Smooth muscle cell (in vitro differentiated cells): ENCODE measurements around the gene RPE65. TPM values are rescaled to one million over a fixed set of nuclear protein-coding genes. Genes with fewer than 3 reads are reported as not detected.

Experiments
- DNase-seq: peaks from one replicate; lab custom pipeline; 2025; ENCODE audit not compliant: unreplicated experiment; lab: John Stamatoyannopoulos, UW
- H2AFZ ChIP-seq: fragments of 200-600 bp; sonication (generic); 2 replicates; pipeline ENCODE4 v1.6.0; 2016; ENCODE audit warnings: antibody characterized with exemption, low read depth, mild to moderate bottlenecking
- H3F3A ChIP-seq: fragments of 200-600 bp; sonication (generic); 2 replicates; pipeline ENCODE4 v1.6.0; 2017; ENCODE audit warnings: antibody characterized with exemption, low read depth
- H3K27ac ChIP-seq: fragments of 200-600 bp; sonication (generic); 2 replicates; pipeline ENCODE4 v1.5.1; 2016; ENCODE audit warnings: low read depth, mild to moderate bottlenecking
- H3K27me3 ChIP-seq: fragments of 200-600 bp; sonication (generic); 2 replicates; pipeline ENCODE4 v1.6.1; 2016; ENCODE audit warnings: low read depth, mild to moderate bottlenecking
- H3K36me3 ChIP-seq: fragments of 200-600 bp; sonication (generic); 2 replicates; pipeline ENCODE4 v1.5.1; 2016; ENCODE audit warnings: low read depth
- H3K4me1 ChIP-seq: fragments of 200-600 bp; sonication (generic); 2 replicates; pipeline ENCODE4 v1.5.1; 2016; ENCODE audit warnings: low read depth
- H3K4me2 ChIP-seq: fragments of 200-600 bp; sonication (generic); 2 replicates; pipeline ENCODE4 v1.6.0; 2016; ENCODE audit warnings: mild to moderate bottlenecking
- H3K4me3 ChIP-seq: fragments of 200-600 bp; sonication (generic); 2 replicates; pipeline ENCODE4 v1.5.1; 2016; ENCODE audit warnings: mild to moderate bottlenecking
- H3K79me2 ChIP-seq: fragments of 200-600 bp; sonication (generic); 2 replicates; pipeline ENCODE4 v1.6.0; 2016; ENCODE audit warnings: low read depth, mild to moderate bottlenecking
- H3K9ac ChIP-seq: fragments of 200-600 bp; sonication (generic); 2 replicates; pipeline ENCODE4 v1.6.0; 2016; ENCODE audit warnings: low read depth
- H3K9me3 ChIP-seq: fragments of 200-600 bp; sonication (generic); replicated peaks from 2 replicates; pipeline ENCODE4 v1.5.1; 2016; ENCODE audit warnings: low read depth
- H4K20me1 ChIP-seq: fragments of 200-600 bp; sonication (generic); 2 replicates; pipeline ENCODE4 v1.6.0; 2016; ENCODE audit warnings: low read depth
- CTCF ChIP-seq: fragments of 200-600 bp; sonication (generic); IDR thresholded peaks from 2 replicates; pipeline ENCODE4 v1.5.1; 2017; ENCODE audit warnings: borderline replicate concordance, mild to moderate bottlenecking, antibody characterized with exemption; ENCODE audit not compliant: insufficient read depth, poor library complexity, severe bottlenecking
- WGBS: methylation state at CpG from one replicate; pipeline ENCODE4 v1.1.7; 2016; ENCODE audit warnings: low lambda C conversion rate; 5-methylcytosine and 5-hydroxymethylcytosine counted together
- polyA plus RNA-seq: library from polyadenylated mRNA; unstranded; fragments of >200 nt; fragmentation: Nextera tagmentation; extraction: Ambion mirVana; gene quantifications from 2 replicates; pipeline ENCODE4 v1.2.1, GENCODE V29; 2016
- total RNA-seq: library from RNA; depleted of rRNA; stranded (reverse); fragments of >200 nt; gene quantifications from 2 replicates; pipeline ENCODE4 v1.2.3, GENCODE V29; 2014

Gene RPE65
- total and polyA plus RNA-seq, 2 experiments from 2014 or later: not detected

- no peaks in the 10 kb centered on the region for H3K79me2 ChIP-seq
- no peak for TF ChIP-seq CTCF
- no peak overlapping the region for H3K27ac ChIP-seq
- H3K36me3 ChIP-seq: no peaks in the 10 kb centered on the region
- no peak overlapping the region for H3K4me2 ChIP-seq
- no peaks in the 10 kb centered on the region for H3F3A ChIP-seq
- 89% methylated on average over 7 of the region's 7 CpGs for WGBS
- DNase-seq: no peak
- no peak overlapping the region for H2AFZ ChIP-seq
- H4K20me1 ChIP-seq: no peaks in the 10 kb centered on the region
- peaks cover 5% of the 10 kb centered on the region for H3K4me1 ChIP-seq
- no peak overlapping the region for H3K9ac ChIP-seq
- H3K9me3 ChIP-seq: no peaks in the 10 kb centered on the region
- H3K27me3 ChIP-seq: no peaks in the 10 kb centered on the region
- H3K4me3 ChIP-seq: no peak overlapping the region
Observed at GRCh38 chr1:68448365-68448764, 1.4 kb downstream of the RPE65 start.

GRCh38 chr1:68445709-68446108 lies 4.0 kb downstream of the RPE65 start:
- H3K27ac ChIP-seq: no peak overlapping the region
- peaks cover 5% of the 10 kb centered on the region for H3K4me1 ChIP-seq
- no peaks in the 10 kb centered on the region for H3K27me3 ChIP-seq
- no peaks in the 10 kb centered on the region for H4K20me1 ChIP-seq
- H3K9me3 ChIP-seq: no peaks in the 10 kb centered on the region
- no peak overlapping the region for H2AFZ ChIP-seq
- DNase-seq: no peak
- no peak overlapping the region for H3K9ac ChIP-seq
- no peak overlapping the region for H3K4me2 ChIP-seq
- 89% methylated on average over 6 of the region's 6 CpGs for WGBS
- no peaks in the 10 kb centered on the region for H3K79me2 ChIP-seq
- H3K36me3 ChIP-seq: no peaks in the 10 kb centered on the region
- no peak for TF ChIP-seq CTCF
- H3K4me3 ChIP-seq: no peak overlapping the region
- H3F3A ChIP-seq: no peaks in the 10 kb centered on the region

GRCh38 chr1:68442822-68443556 lies 6.8 kb downstream of the RPE65 start:
- Histone ChIP-seq H4K20me1 (no peaks in the 10 kb centered on the region), H3F3A (no peaks in the 10 kb centered on the region), H3K9me3 (no peaks in the 10 kb centered on the region), H2AFZ (no peak overlapping the region), H3K27me3 (peaks cover 14% of the 10 kb centered on the region), H3K4me3 (no peak overlapping the region), H3K27ac (no peak overlapping the region), H3K36me3 (no peaks in the 10 kb centered on the region), H3K4me2 (no peak overlapping the region), H3K9ac (no peak overlapping the region), H3K79me2 (no peaks in the 10 kb centered on the region), H3K4me1 (no peaks in the 10 kb centered on the region)
- no peak for DNase-seq
- peak; percentile 67 for TF ChIP-seq CTCF
- WGBS: 41% methylated on average over 5 of the region's 5 CpGs

GRCh38 chr1:68442006-68442405 lies 7.7 kb downstream of the RPE65 start:
- no peaks in the 10 kb centered on the region for H3F3A ChIP-seq
- H3K79me2 ChIP-seq: no peaks in the 10 kb centered on the region
- no peak for TF ChIP-seq CTCF
- H3K27ac ChIP-seq: no peak overlapping the region
- H2AFZ ChIP-seq: no peak overlapping the region
- no peak overlapping the region for H3K4me3 ChIP-seq
- no peaks in the 10 kb centered on the region for H3K36me3 ChIP-seq
- peaks cover 18% of the 10 kb centered on the region for H3K27me3 ChIP-seq
- no peaks in the 10 kb centered on the region for H3K9me3 ChIP-seq
- 82% methylated on average over 4 of the region's 4 CpGs for WGBS
- no peaks in the 10 kb centered on the region for H4K20me1 ChIP-seq
- H3K4me2 ChIP-seq: no peak overlapping the region
- H3K4me1 ChIP-seq: no peaks in the 10 kb centered on the region
- no peak overlapping the region for H3K9ac ChIP-seq
- DNase-seq: no peak
